Measurements from ENCODE around the gene MYPOP.
"Not testable (repeated sequence)": the region's sequence is repeated elsewhere in the genome, so short reads cannot be mapped to it uniquely, and the experiment has no call there.

DNA sequence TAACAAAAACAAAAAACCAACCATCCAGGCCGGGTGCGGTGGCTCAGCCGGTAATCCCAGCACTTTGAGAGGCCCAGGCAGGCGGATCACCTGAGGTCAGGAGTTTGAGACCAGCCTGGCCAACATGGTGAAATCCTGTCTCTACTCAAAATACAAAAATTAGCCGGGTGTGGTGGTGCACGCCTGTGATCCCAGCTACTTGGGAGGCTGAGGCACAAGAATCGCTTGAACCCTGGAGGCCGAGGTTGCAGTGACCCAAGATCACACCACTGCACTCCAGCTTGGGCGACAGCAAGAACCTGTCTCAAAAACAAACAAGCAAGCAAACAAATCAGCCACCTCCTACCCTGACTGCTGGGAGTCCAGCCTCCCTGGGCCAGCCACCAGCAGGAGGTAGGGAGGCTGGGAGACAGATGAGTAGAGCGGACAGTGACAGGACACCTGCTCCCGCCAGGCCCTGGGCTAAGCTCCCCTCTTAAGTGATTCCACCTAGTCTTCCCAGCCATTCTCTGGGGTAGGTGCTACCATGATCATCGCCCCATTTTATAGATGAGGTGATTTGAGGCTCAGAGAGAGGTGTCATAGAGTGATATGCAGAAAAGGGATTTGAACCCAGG is 6.3 kb downstream of the MYPOP start:
- not testable (repeated sequence) for TF ChIP-seq POLR2A (IDR thresholded peaks at IDR 0.05)
- TF ChIP-seq, protein P1, sequence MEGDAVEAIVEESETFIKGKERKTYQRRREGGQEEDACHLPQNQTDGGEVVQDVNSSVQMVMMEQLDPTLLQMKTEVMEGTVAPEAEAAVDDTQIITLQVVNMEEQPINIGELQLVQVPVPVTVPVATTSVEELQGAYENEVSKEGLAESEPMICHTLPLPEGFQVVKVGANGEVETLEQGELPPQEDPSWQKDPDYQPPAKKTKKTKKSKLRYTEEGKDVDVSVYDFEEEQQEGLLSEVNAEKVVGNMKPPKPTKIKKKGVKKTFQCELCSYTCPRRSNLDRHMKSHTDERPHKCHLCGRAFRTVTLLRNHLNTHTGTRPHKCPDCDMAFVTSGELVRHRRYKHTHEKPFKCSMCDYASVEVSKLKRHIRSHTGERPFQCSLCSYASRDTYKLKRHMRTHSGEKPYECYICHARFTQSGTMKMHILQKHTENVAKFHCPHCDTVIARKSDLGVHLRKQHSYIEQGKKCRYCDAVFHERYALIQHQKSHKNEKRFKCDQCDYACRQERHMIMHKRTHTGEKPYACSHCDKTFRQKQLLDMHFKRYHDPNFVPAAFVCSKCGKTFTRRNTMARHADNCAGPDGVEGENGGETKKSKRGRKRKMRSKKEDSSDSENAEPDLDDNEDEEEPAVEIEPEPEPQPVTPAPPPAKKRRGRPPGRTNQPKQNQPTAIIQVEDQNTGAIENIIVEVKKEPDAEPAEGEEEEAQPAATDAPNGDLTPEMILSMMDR (IDR thresholded peaks at IDR 0.05): not testable (repeated sequence)

Measured in testis (tissue), 2 donors.